ENCODE results near the gene DAAM1.

DAAM1 gene

DNA sequence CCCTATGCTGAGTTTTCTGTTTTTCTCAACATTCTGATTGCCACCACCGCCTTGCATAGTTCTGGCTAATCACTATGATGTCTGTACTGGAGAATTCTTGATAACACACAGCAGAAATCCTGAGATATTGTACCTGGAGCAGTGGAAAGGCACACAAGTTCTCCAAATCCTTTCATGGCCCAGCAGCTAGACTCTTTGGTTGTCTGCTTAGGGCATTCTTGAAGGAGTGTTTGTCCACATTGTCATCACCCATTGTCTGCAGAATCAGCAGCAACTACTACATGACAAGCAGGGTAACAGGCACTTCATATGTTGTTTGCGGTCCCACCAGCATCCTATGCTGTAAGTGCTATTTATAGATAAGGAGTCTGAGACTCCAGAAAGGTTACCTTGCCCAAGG lies 128.9 kb downstream of the DAAM1 start:
- DNase-seq: no peak

DNA sequence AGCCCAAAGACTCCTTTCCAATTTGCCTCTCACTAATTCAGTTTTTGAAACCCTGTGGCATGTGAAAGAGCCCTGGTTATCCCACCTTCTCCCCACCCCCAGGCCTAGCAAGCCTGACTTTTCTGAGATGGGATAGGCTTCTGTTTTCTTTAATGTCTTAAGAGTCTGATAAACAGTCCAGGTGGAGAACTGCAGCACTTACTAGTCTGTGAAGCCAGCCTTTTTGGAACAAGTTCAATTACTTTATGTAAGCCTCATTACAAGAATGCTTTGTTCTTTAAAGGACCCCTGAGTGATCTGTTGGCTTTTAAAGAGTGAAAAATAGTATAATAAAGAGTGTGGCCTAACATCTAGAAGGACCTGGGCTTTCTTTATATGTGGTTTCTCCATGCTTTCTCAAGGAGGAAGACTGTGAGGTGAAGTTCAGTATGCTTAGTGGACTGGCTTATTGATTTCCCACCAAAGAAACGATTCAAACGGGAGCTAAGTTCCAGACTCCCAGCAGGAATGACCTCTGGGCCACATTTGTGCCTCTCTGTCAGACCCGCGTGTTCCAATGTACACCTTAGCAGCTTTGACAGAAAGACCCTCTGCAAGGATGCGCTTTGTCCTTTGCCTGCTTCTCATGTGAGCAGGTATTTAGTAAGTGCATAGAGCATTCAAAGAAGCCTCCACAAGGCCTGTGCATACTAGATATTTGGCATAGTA lies 129.5 kb downstream of the DAAM1 start:
- DNase-seq: no peak

- no peak for DNase-seq
Observed at GRCh38 chr14:59318908-59319307, 130.4 kb downstream of the DAAM1 start.

- DNase-seq: no peak
Observed at GRCh38 chr14:59320361-59320760, 131.9 kb downstream of the DAAM1 start.

GRCh38 chr14:59320763-59321625 lies 132.5 kb downstream of the DAAM1 start:
- DNase-seq: no peak

DNA sequence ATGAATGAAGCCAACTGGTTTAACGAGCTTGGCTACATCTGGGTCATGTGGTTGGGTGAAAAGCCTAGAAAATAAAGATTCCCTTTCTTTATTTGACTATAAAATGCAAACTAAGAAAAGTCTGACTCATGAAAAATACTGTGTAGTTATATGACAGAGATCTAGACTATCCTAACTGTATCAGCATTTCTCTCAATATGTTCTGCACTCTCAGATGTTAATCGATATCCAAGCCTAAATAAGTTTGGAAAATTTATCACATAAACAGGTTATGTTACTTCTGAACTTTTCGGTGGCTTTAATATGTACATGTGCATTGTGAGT lies 133.1 kb downstream of the DAAM1 start:
- DNase-seq: no peak

- DNase-seq: no peak
Observed at GRCh38 chr14:59325906-59326305, 137.4 kb downstream of the DAAM1 start.

GRCh38 chr14:59328454-59328853 lies 140.0 kb downstream of the DAAM1 start:
- DNase-seq: no peak

DNA sequence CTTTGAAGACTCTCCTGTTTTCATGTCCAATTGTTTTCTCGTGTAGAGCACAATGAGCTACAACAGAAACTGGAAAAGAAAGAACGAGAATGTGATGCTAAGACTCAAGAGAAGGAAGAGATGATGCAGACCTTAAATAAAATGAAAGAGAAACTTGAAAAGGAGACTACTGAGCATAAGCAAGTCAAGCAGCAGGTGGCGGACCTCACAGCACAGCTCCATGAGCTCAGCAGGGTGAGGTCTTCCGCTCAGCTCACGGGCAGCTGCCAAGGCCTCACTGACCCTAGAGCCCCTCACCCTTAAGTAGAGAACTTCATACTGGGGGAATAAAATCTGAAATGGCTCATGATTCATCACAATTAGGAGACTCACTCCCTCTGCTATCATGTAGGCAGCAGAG lies 142.0 kb downstream of the DAAM1 start:
- DNase-seq: no peak

DNA sequence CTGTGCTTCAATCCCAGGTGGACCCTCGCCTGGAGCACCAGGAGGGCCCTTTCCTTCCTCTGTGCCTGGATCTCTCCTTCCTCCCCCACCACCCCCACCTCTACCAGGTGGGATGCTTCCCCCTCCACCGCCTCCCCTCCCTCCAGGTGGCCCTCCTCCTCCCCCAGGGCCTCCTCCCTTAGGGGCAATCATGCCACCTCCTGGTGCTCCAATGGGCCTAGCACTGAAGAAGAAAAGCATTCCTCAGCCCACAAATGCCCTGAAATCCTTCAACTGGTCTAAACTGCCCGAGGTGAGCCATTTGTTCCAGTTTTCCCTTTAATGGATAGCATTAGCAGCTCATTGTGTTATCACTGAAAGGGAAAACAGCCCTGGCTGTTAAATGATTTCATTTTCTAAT lies 142.8 kb downstream of the DAAM1 start:
- DNase-seq: no peak

DNA sequence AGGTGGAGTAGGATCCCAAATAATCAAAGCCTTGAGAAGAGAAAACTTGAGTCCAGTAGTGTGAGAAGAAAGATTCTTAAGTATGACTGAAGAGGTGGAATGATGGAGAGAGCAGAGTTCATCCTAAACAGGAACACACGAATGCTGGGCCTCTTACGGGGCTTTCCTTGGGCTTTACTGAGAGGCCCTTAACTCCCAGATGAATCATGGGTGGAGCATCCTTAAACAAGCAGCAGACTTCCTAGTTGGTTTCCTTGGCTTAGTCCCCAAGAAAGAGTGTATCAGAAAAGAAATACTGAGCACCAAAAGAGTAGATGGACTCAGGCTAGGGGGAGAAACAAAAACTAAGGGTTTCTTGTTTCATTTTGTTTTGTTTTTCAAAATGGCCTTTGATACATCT lies 144.3 kb downstream of the DAAM1 start:
- no peak for DNase-seq

DNA sequence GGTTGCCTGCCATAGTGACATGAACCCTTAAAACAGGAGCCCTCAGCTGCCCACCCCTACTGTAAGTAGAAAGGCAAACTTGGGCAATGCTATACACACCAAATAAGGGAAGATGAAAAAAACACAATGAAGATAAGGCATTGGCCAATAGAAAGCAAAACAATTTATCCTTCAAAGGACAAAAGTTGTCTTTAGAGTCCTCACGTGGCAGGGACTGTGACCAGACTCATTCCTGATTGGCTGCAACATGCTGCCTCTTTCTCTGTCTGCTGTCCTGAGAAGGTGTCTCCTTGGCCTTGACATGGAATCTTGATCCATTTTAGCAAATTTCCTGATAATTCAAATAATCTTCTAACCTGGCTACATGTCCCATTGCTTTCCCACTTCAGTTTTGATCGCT lies 144.8 kb downstream of the DAAM1 start:
- no peak for DNase-seq

DNA sequence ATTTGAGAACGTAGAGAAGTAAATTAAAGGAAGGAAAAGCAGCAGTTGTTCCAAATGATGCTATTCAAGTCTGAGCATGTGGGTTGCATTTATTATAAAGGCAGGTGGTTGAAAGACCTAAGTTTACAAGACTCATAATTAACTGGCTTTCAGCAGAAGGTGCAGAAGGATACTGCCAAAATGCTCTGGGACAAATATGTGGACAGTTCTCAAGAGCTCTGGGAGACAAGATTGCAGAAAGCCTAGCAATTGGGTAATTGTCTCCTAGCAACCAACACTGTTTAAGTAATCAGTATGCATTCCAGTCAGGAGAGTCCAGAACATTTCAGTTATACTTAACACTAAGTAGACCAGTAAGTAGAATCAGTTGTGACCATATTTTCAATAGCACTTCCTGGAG lies 145.2 kb downstream of the DAAM1 start:
- DNase-seq: no peak

DNA sequence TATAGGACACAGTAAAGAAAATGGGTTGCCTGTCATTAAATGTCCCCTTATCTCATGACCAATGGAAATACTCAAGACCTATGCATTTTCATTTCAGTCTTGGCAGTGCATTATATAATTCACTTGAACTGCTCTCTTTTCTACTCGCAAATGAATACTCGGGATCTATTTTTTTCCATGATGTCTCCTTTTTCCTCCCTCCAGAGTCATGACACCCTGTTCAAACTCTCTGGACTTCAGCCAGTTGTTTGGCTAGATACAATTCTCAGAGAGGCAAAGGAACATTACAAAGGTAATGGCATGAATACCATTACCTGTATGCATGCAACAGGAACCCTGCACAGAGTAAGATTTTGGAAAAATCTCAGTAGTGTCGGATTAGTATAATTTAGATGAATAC lies 145.8 kb downstream of the DAAM1 start:
- DNase-seq: no peak

- no peak for DNase-seq
Observed at GRCh38 chr14:59336098-59336497, 147.6 kb downstream of the DAAM1 start.

- DNase-seq: no peak
Observed at GRCh38 chr14:59336706-59337105, 148.2 kb downstream of the DAAM1 start.

DNA sequence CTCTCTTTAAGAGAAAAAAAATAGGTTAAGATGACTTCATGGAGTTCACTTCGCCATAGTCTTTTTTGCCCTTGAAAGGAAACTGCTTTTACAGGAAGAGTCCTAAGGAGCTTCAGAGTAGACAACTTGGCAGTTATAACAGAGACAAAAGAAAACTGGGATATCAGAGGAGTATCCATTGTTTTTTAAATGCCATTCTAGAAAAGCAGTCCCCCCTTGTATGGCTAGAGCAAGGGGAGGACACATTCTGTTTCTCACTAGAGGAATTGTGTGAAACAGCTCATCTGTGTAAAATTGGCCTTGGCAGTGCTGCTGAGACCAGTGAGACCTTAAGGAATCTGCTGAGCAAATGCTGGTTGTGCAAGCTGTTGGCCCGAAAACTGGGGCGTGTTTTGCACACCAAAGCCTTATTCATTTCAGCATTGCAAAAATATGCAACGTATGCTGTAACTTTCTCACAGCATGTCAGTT lies 148.7 kb downstream of the DAAM1 start:
- DNase-seq: peak in 1 of 2 donors; percentile 17

DNA sequence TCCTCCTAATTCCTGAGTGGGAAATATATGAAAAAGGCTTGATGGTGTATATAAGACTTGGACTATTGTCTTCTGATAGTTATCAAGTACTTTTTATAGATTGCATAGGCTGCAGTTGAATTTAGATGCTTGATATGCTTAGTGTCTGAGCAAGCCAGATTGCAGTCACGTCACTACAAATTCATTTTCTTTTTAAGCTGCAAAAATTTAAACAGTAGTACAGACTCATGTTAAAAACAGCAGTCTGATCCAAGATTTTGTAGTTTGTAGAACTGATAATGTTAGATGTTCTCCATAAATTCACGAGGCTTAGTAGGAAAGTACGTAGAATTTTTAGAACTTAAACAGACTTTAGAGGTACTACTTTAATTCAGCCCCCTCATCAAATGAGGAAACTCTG lies 150.3 kb downstream of the DAAM1 start:
- no peak for DNase-seq

DNA sequence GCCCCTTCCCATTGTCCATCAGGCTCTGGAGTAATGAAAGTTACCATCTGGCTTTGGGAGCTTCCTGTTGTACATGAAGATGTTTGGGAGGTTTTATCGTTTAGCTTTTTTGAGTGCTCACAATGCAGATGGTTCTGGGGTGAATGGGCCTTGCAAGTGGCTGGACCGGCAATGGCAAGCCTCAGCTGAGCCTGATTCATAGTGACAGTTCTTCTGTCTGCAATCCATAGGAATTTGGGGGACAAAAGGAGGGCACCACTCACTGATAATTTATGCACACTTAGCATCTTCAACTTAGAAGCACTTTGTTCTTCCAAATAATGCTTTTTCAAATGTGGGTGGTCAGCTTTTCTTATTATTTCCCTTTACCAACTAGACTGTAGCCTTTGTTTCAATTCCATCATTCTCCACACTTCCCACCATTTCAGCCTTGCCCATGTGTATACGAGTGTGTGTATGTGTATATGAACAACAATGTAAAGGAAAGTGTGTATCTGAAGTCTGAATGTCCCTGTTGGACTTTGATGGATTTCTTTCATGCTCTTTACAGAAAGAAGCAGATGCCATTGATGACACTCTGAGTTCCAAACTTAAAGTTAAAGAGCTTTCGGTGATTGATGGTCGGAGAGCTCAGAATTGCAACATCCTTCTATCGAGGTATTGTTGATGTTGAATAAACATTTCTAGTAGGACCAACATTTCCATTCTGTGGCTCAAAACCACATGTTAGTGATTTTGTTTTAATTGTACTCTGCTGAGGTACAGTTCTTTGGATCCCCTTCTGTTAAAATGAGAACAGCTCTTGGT lies 151.3 kb downstream of the DAAM1 start:
- DNase-seq: no peak

GRCh38 chr14:59341858-59342477 lies 153.5 kb downstream of the DAAM1 start:
- DNase-seq: no peak

GRCh38 chr14:59342516-59343484 lies 154.3 kb downstream of the DAAM1 start:
- no peak for DNase-seq

DNA sequence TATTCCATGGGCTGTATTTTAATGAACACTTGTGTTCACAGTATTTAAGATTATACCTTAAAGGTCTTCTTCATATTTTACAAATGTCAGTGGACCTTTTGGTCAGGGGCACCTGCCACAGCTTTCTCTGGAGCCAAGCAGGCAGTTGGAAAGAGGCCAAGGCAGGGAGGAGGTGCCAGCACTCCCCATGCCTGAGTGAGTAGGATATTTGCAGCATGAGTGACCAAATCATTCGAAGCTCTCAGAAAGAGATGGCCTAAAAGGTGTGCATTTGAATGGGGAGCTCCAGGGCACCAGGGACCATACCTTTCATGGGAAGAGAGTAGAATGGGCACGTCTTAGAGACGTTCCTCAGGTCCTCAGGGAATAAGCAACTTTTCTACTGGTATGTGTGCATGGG lies 155.1 kb downstream of the DAAM1 start:
- DNase-seq: no peak

Data from CD4-positive, alpha-beta T cell treated with Interferon alpha-2 for 1 hour (primary cell).